Measurements from ENCODE around the gene RPL37A.

The RPL37A gene

DNA sequence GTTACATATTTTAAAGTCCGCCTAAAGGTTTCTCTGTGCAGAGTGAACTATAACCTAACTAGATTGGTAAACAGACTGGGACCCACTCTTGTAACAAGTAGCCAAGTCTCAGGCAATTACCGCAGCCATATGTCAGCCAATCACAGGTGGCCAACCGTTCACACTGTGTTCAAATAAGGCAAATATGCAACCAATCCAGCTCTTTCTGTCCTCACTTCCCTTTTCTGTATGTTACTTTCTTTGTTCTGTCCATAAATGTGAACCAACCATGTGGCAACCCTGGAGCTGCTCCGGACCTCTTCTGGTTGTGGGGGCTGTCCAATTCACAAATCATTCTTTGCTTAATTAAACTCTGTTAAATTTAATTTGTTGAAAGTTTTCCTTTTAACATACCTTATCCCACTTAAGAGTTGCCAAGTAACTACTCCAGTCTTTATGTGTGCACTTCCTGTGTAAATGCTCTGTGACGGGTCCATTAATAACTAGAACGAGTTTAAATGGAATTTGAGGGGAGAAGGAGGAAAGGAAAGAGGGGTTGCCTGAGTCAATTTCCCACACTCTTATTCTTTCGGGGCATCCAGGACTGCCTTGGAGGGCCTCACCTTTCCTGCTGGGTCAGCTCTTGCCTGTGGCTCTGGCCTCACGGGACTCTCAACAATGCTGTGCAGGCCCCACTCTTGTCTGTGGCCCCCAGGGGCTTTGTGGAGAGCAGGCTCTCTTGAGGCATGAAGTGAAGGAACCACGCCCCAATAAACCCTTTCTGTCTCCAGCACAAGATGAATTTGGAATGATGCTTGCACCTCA, 6.6 kb upstream of the RPL37A start:
- DNase-seq, result no peak

GRCh38 chr2:216492597-216493333, 5.9 kb upstream of the RPL37A start:
- no peak for DNase-seq

DNA sequence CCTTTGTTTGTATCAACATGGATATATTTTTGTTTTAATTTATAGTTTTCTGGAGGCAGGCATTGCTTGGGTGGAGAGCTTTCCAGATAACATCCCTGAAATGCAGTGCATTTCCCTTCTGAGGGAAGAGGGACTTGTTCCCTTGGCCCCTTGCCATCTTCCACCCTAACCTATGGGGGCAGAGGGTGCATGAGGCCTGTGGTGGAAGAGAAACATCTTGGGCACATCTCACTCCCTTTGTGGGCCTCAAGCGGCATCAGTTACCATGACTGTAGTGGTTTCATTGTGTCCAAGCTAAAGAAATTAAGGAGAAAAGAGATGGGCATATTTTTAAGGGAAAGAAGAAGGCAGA, 5.3 kb upstream of the RPL37A start:
- no peak for DNase-seq

DNA sequence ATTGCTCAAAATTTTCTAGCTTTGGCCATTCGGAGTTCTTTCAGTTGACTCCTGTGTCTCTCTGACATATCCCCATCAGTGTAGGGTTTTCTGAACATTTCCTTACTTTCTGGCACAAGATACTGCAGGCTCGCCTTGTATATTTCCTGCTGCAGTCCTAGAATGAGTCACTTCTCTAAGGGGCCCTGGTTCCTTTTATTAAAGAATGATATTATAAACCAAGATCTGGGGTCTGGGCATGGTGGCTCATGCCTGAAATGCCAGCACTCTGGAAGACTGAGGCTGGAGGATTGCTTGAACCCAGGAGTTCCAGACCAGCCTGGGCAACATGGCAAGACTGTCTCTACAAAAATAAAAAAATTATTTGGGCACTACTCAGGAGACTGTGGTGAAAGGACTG, 3.0 kb upstream of the RPL37A start:
- no peak for DNase-seq

DNA sequence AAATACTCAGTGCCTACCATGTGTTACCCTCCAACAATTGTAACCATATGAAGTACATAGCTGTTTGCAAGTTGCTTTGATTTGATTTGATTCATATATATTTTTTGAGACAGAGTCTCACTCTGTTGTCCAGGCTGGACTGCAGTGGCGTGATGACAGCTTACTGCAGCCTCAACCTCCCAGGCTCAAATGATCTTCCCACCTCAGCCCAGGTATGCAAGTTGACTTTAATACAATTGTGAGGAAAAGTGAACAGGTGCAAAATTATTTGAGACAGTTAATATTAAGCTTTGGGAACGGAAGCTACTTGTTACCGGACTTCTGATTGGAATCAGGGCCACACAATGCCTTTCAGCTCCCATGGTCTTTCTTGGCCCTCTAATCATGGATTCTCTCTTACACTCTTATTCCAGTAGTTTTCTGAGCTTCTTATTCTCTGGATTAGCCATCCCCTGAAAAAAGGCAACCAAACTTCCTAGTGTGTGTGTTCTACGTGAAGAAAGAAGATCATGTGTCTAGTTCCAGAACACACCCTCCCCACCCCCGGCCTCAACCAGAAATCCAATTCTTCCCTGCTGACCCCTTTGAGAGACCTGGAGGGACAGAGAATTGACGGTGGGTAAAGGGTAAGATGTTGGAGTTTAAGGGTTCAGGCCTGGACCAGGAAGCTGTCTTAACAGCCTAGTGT, 1.1 kb upstream of the RPL37A start:
- DNase-seq, result no peak

DNA sequence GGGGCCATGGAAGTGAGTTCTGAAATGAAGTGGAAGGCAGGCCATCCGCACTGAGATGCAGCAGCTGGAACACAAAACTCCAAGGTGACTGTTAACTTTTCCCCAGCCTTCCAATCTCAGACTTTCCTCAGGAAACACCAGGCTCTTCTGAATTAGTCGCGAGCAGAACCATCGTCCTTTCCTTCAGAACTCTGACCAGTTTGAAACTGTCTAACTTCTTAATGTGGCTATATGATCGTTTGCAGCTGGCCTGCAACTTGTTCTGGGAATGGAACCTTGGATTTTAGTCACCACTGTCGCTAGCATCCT, 620 bp upstream of the RPL37A start:
- no peak for DNase-seq

DNA sequence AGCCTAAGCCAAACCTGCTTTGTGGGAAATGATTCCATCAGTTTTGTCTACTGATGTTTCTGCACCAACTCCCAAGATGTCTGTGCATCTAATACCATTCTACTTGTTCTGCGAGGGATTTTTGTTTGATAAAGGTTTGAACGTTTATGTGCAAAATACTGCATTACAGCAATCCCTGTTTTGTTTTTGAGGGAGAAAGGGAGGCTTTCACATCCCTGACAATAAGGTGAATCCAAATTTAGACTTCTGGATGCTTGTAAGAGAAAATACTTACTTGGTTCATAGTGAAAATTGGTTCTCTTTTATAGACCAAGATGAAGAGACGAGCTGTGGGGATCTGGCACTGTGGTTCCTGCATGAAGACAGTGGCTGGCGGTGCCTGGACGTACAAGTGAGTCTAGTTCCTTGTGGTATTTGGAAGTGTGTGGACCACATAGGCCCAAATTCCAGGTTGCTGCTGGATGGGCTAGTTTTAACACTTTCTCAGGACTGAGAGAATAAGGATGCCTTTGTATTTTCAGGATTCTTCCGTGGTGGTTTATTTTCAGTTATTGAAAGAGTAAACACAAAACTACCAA, 1.1 kb downstream of the RPL37A start:
- DNase-seq, result no peak

DNA sequence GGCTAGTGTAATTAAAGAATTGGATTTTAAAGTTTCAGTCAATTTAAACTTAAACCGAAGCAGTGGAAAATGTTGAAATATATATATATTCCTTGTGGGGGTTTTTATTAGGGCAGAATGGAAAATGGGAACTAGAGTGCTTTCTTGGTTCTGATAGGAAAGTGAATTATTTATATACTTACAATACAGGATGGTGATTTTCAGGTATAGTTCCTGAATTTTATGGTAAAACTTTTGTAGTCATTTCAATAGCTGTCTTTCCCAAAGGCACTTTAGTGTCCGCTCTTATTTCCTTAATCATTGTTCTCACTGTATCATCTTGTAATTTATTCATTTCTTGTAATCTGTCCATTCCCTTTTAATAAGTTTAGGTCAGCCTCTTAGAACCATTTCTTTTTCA, 1.9 kb downstream of the RPL37A start:
- no peak for DNase-seq

- DNase-seq, result no peak
These were observed 3.2 kb downstream of the RPL37A start for GRCh38 chr2:216501854-216502253.

DNA sequence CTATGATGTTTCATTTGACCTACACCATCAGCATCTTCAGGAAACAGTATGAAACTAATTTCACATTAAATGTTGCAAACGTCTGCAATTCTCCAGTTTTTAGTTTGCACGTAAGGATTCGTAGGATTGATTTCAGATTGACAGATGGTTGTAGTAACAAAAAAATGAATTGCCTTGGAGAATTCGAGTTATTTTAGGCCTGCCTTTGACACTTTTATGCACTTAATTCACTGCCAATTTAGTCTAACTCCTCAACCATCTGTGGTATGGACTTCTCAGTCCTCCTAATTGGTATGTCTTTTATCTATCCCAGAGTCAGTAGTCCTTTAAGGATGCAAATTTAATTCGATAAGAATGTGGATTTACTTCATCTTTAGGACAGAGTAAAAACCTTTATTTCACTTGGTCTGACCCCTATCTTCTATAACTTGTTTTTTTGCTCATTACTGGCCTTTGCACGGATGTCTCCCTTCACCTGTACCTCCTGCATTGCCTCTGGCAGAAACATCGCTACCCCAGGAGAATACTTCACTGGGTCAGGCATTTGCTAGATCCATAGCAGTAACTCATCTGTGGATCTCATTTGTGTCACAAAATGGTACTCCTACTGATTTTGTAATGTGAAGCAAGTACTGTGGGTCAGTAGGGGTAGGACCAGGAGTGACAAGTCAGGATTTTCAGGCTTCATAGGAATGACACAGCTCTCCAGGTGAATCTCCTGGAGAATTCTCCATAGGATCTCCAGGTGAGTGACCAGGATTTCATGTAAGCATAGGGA, 3.9 kb downstream of the RPL37A start:
- DNase-seq, result no peak

GRCh38 chr2:216503159-216503629, 4.5 kb downstream of the RPL37A start:
- DNase-seq, result no peak

- no peak for DNase-seq
These were observed 5.2 kb downstream of the RPL37A start for GRCh38 chr2:216503697-216504375.

DNA sequence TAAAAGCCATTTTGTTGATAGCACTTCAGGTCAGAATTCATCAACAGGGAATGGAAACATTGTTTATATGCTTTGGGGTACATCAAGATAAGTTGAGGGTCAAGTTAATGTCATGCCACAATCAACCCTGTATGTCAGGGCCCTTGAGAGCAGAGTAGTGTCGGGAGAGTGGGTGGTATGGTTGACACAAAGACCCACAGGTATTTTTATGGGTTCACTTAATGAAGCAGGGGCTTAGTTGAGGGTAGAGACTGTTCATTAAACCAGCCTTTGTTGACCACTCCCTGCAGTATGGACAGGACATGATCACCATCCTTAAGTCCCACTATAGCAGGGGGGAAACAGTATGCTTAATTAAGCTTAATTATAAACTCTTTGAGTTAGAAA, 5.7 kb downstream of the RPL37A start:
- no peak for DNase-seq

- no peak for DNase-seq
These were observed 6.8 kb downstream of the RPL37A start for GRCh38 chr2:216505133-216506106.

DNA sequence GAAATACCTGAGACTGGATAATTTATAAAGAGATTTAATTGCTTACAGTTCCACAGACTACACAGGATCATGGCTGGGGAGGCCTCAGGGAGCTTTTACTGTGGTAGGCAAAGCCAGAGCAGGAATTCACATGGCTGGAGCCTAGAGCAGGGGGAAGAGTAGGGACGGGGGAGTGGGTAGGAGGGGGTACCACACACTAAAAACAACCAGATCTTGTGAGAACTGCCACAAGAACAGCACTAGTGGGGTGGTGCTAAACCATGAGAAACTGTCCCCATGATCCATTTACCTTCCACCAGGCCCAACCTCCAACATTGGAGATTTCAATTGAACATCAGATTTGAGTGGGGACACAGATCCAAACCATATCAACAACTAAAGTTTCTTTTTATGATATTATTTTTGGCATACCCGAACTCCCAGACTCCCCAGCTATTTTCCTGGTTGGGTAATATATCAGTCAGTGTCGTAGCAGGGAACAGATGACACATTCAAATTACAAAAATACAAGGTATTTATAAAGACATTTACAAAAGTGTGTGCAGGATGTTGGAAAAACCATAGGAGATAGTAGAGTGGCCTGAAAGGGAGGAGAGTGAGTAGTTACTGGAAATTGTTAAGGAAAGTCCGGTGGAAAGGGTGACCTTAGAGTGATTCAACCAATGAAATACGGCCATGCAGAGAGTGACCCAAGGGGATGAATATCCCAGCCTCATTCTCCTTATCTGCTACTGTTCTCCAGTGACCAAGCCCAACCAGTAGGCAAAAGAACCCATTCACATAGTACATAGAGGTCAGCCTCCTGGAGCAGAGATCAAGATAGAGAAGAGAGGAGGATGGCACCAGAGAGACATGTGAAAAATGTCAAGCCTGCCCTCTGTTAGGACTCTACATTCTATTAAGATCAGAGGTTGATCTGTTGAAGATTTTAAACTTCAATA, 8.8 kb downstream of the RPL37A start:
- DNase-seq, result no peak

DNA sequence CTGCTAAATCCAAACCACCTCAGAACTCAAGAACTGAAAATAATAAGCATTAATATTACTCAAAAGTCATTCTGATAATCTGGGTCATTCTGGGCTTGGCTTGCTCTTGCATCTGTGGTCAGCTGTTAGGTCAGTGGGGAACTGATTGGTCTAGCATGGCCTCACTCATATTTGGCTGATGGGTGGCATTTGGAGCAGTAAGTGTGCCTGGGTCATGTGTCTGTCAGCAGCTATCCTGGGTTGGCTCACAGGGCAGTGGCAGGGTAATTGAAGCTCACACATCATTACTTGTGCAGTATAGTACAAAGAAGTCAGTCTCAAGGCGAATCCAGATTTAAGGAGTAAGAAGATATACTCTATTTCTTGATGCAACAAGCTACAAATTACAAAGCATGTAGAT, 9.6 kb downstream of the RPL37A start:
- no peak for DNase-seq

DNA sequence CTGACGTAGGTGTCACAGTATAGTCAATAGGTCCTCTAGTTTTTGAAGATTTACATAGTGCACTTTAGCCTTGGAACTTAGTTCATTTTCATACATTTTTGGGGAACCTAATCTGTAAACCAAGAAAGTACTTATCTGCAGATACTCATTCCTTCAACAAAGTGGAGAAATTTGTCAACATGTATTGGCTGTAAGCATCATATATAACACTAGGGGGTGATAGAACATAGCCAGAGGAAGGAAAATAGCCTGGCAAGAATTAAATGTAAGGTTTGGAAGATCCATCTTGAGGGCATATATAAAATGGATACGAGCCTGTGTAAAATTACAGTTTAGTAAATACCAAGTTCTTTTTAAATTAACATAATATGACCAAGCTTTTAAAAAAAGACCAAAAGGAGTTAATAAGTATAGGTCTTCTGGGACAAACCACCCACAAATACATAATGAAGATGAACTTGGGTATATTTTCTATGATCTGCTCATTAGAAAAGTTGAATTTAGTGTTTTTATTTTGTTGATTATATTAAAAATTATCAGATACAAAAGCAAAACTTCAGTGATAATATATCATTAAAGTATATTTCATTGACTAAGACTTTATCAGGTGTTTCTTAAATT, 18.2 kb downstream of the RPL37A start:
- DNase-seq, result no peak

DNA sequence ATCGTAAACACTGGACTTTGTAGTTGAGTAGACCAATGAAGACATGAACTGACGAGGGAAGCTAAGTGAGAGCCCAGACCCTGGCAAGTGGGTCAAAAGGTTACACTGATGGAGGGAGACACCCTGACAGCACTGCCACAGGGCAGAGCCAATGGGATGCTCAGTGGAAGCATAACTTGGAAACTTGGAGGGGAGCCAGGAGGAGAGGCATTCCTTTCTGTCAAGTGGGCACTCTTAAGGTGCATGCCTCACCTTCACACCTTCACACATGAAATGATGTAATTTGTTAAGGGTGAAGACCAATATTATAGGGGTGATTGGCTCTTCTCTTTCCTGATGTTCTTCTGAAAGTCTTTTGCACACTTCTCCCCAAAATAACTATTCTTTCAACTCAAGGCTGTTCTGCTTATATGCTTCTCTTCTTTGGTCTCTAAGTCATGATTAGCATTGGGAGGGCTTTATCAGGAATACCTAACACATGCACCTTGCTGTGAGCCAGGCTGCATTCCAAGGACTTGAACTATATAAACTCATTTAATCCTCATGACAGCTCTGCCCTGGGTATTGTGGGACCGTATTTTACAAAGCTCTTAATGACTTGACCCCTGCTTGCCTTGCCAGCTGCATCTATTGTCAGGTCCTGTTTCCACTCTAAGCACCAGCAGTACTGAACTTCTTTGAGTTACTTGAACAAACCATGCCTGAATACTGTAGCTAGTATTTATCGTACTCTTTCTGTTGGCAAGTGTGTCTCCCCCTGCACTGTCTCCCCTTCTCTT, 19.0 kb downstream of the RPL37A start:
- DNase-seq, result no peak

Data from NK-92 treated with Interleukin-12 subunit alpha and Interleukin-12 subunit beta, amount 100 ng/mL, for 24 hours (cell line).